HFFc6 (cell line): ENCODE results near the gene ADIPOR1. TPM values are rescaled to one million over a fixed set of nuclear protein-coding genes. Genes with fewer than 3 reads are reported as not detected.

Experiments used
- DNase-seq: peaks from one replicate; pipeline ENCODE4 v3.0.0-alpha.2; 2018
- H3K27ac Mint-ChIP-seq: 2 replicates; pipeline ENCODE4 v1.8.0; 2020; ENCODE audit warnings: mild to moderate bottlenecking, mixed read lengths
- H3K27me3 Mint-ChIP-seq: 2 replicates; pipeline ENCODE4 v1.8.0; 2021; ENCODE audit warnings: mild to moderate bottlenecking, moderate library complexity, mixed read lengths; ENCODE audit not compliant: insufficient read depth
- H3K36me3 Mint-ChIP-seq: 2 replicates; pipeline ENCODE4 v1.8.0; 2021; ENCODE audit warnings: low read depth, mixed read lengths
- H3K4me1 Mint-ChIP-seq: 2 replicates; pipeline ENCODE4 v1.8.0; 2020; ENCODE audit warnings: low read depth, mixed read lengths
- H3K4me3 Mint-ChIP-seq: 2 replicates; pipeline ENCODE4 v1.8.0; 2020; ENCODE audit warnings: mild to moderate bottlenecking, moderate library complexity, mixed read lengths
- H3K9me3 Mint-ChIP-seq: 2 replicates; pipeline ENCODE4 v1.8.0; 2020; ENCODE audit warnings: mild to moderate bottlenecking, mixed read lengths
- total RNA-seq, 6 experiments: library from RNA; stranded (reverse); fragmentation: NEBNext Ultra II Directional; extraction: Animal tissue kit (Norgen Biotek cat#: 25700); gene quantifications; 2 replicates in 1 of 6; 3 replicates in 5 of 6; pipeline ENCODE4 v1.2.3, GENCODE V29; 2021
- TF ChIP-seq, protein P1 (sequence below): fragments of 200-600 bp; sonication (generic); IDR thresholded peaks from 2 replicates; pipeline ENCODE4 v1.5.0; 2021; ENCODE audit warnings: antibody characterized with exemption, mild to moderate bottlenecking

ADIPOR1 gene
- total RNA-seq, 6 experiments from 2014 or later, result 90.5 to 123 (median 103) TPM

- TF ChIP-seq, protein P1, sequence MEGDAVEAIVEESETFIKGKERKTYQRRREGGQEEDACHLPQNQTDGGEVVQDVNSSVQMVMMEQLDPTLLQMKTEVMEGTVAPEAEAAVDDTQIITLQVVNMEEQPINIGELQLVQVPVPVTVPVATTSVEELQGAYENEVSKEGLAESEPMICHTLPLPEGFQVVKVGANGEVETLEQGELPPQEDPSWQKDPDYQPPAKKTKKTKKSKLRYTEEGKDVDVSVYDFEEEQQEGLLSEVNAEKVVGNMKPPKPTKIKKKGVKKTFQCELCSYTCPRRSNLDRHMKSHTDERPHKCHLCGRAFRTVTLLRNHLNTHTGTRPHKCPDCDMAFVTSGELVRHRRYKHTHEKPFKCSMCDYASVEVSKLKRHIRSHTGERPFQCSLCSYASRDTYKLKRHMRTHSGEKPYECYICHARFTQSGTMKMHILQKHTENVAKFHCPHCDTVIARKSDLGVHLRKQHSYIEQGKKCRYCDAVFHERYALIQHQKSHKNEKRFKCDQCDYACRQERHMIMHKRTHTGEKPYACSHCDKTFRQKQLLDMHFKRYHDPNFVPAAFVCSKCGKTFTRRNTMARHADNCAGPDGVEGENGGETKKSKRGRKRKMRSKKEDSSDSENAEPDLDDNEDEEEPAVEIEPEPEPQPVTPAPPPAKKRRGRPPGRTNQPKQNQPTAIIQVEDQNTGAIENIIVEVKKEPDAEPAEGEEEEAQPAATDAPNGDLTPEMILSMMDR, result no peak
- Mint-ChIP-seq H3K27me3 (peaks cover 15% of the 10 kb centered on the region), H3K4me1 (peaks cover 39% of the 10 kb centered on the region), H3K27ac (peak overlapping the region; percentile 42), H3K36me3 (peaks cover 8% of the 10 kb centered on the region; the same call in 1 of the 2 replicates), H3K4me3 (peak overlapping the region; percentile 92), H3K9me3 (no peaks in the 10 kb centered on the region)
- DNase-seq, result no peak
Observed at GRCh38 chr1:202967684-202968281, 9.7 kb upstream of the ADIPOR1 start.

DNA sequence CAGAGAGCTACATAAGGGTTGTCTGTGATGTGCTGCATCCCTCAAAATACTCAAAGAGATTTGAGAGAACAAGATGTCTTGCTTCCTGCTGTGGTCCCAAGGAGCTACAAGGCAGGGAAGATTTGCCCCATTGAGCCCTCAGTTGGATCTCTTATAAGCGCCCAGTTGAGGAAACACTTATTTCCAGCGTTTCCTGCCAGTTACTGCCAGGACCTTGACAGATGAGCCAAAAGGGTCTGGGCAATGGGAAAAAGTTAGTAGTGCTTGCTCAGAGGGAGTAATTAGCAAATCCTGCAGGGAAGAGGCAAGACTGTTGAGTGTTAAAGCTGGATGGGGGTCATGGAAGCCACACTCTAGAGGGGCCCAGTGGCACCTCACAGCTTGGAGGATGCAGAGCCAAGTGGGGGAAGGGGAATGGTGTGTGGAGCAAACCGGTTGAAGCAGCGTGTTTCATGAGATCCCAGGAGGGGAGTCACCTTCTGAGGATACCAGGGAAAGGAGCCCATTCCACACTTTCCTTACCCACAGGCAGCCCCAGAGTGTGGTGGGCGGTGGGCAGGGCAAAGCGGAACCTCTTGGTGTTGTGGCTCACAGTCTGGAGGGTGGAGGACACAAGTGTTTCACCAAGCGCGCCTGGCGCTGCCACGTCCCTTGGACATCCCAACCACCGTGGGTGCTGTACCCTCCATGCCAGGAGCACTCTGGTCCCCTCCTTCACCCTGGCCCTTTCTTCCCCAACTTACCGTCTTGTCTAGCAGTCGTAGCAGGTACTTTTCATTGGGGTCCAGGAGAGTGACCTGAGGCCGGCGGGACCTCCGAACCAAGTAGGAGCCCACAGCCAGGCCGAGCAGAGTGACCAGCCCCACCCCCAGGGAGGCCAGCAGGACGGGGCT is 8.1 kb upstream of the ADIPOR1 start:
- Mint-ChIP-seq H3K27me3 (peaks cover 6% of the 10 kb centered on the region), H3K27ac (peak overlapping the region; percentile 68), H3K9me3 (no peaks in the 10 kb centered on the region), H3K36me3 (peaks cover 10% of the 10 kb centered on the region; the same call in 1 of the 2 replicates), H3K4me1 (peaks cover 39% of the 10 kb centered on the region), H3K4me3 (peak overlapping the region; percentile 85)
- no peak for DNase-seq
- TF ChIP-seq, protein P1, result no peak

GRCh38 chr1:202965422-202965821 is 7.3 kb upstream of the ADIPOR1 start:
- Mint-ChIP-seq H3K36me3 (peaks cover 10% of the 10 kb centered on the region; the same call in 1 of the 2 replicates), H3K9me3 (no peaks in the 10 kb centered on the region), H3K27me3 (peaks cover 5% of the 10 kb centered on the region), H3K4me3 (peak overlapping the region; percentile 85), H3K4me1 (peaks cover 39% of the 10 kb centered on the region), H3K27ac (peak overlapping the region; percentile 72)
- DNase-seq, result no peak
- TF ChIP-seq, protein P1, result no peak

- Mint-ChIP-seq H3K9me3 (no peaks in the 10 kb centered on the region), H3K27me3 (peaks cover 7% of the 10 kb centered on the region), H3K27ac (peak overlapping the region; percentile 72), H3K4me3 (peak overlapping the region; percentile 85; the same call in 1 of the 2 replicates), H3K36me3 (peaks cover 10% of the 10 kb centered on the region; the same call in 1 of the 2 replicates), H3K4me1 (peaks cover 44% of the 10 kb centered on the region)
- no peak for DNase-seq
- TF ChIP-seq, protein P1, result no peak
Observed at GRCh38 chr1:202964791-202965410, 6.8 kb upstream of the ADIPOR1 start.

- Mint-ChIP-seq H3K27ac (no peak overlapping the region), H3K4me1 (peaks cover 54% of the 10 kb centered on the region), H3K36me3 (peaks cover 12% of the 10 kb centered on the region; the same call in 1 of the 2 replicates), H3K9me3 (no peaks in the 10 kb centered on the region), H3K27me3 (peaks cover 7% of the 10 kb centered on the region), H3K4me3 (no peak overlapping the region)
- TF ChIP-seq, protein P1, result no peak
- no peak for DNase-seq
Observed at GRCh38 chr1:202961220-202961880, 3.2 kb upstream of the ADIPOR1 start.
